Measurements from ENCODE around the gene SPACA1. TPM values are rescaled to one million over a fixed set of nuclear protein-coding genes. Genes with fewer than 3 reads are reported as not detected.

The SPACA1 gene
- total and polyA plus RNA-seq, 9 of the 15 experiments (the other 6 are each of a cell fraction or from before 2014, with no cell fraction given), result not detected

GRCh38 chr6:88006557-88006956 is 41.1 kb upstream of the SPACA1 start (continued):
- no peak for TF ChIP-seq ELF2 (CRISPR knock-in tag; IDR thresholded peaks at IDR 0.05)
- TF ChIP-seq NFATC3 (IDR thresholded peaks at IDR 0.05), result no peak
- no peak for TF ChIP-seq NCOA2 (IDR thresholded peaks at IDR 0.05; ENCODE audit: partially characterized antibody in 2 of 2)
- TF ChIP-seq RNF219 (CRISPR knock-in tag; IDR thresholded peaks at IDR 0.05), result no peak
- no peak for TF ChIP-seq PTTG1 (tag; IDR thresholded peaks at IDR 0.05; ENCODE audit: low read depth)
- TF ChIP-seq FOXJ3 (CRISPR knock-in tag; IDR thresholded peaks at IDR 0.05), result no peak
- peak; percentile 38; the same call in 1 of the 2 replicates for TF ChIP-seq PKNOX1 (IDR thresholded peaks at IDR 0.05)
- TF ChIP-seq ARNT (IDR thresholded peaks at IDR 0.05), result no peak

- no peak for DNase-seq (ENCODE audit: extremely low read depth in 1 of 4, low spot score in 3 of 4)
- H3K79me2 ChIP-seq (ENCODE audit: control insufficient read depth, insufficient read depth, low read length), result no peaks in the 10 kb centered on the region
- H3K9ac ChIP-seq (ENCODE audit: insufficient read depth in 1 of 2, low read depth in 2 of 2, low read length in 2 of 2), result no peak overlapping the region
- CTCF ChIA-PET (ENCODE audit: low intra/inter-chr PET ratio), result interaction anchor here (1.0 kb wide), 1 partner anchor 445 kb away, joined by 3 read pairs; no protein-coding TSS in a partner anchor
- TF ChIP-seq ZKSCAN1 (IDR thresholded peaks at IDR 0.05; ENCODE audit: low read depth, low read length) (no peak), EZH2 (IDR thresholded peaks at IDR 0.05; ENCODE audit: borderline replicate concordance, low read depth, low read length) (no peak), RBBP5 (IDR thresholded peaks at IDR 0.05; ENCODE audit: borderline replicate concordance, insufficient read depth, low read length, poor library complexity, severe bottlenecking) (no peak), MIER1 (IDR thresholded peaks at IDR 0.05; ENCODE audit: low read depth) (no peak), ZNF79 (CRISPR knock-in tag; IDR thresholded peaks at IDR 0.05; ENCODE audit: low read depth) (no peak), MEF2D (tag; conservative IDR thresholded peaks at IDR 0.05; ENCODE audit: low read depth) (no peak), ZNF324 (CRISPR knock-in tag; IDR thresholded peaks at IDR 0.05) (no peak), RNF2 (IDR thresholded peaks at IDR 0.05) (no peak), ARID1B (IDR thresholded peaks at IDR 0.05) (no peak), ZNF75A (CRISPR knock-in tag; IDR thresholded peaks at IDR 0.05) (no peak)
- H3K27me3 ChIP-seq (ENCODE audit: control insufficient read depth in 2 of 2, insufficient read depth in 2 of 2, low read length in 2 of 2), result peaks cover 0 to 2% of the 10 kb centered on the region in 2 experiments; a peak in 1 of 5 replicates
- intact Hi-C loops (cut with micrococcal nuclease) (no loop called here), in situ Hi-C loops (cut with MboI) (no loop called here)
- no peaks in the 10 kb centered on the region for H3K9me1 ChIP-seq (ENCODE audit: control insufficient read depth, insufficient read depth, low read length)
- H3K4me2 ChIP-seq (ENCODE audit: insufficient read depth, low read length), result no peak overlapping the region
- no peaks in the 10 kb centered on the region for H3K4me1 ChIP-seq (replicated peaks in 1 of 2; ENCODE audit: control insufficient read depth in 2 of 2, insufficient read depth in 2 of 2, low read length in 2 of 2)
- no peak overlapping the region for H2AFZ ChIP-seq (ENCODE audit: low read depth, low read length)
- POLR2A ChIA-PET, result no interaction called here
- no peaks in the 10 kb centered on the region for H4K20me1 ChIP-seq (replicated peaks; ENCODE audit: control insufficient read depth, insufficient read depth, low read length)
- ATAC-seq, result no peak
- H3K36me3 ChIP-seq (ENCODE audit: control insufficient read depth, insufficient read depth, low read length), result no peaks in the 10 kb centered on the region
- H3K27ac ChIP-seq (ENCODE audit: extremely low read depth, low read depth, low read length), result no peak overlapping the region
- BruUV-seq (replicated peaks), result no TSS peak
- H3K4me3 ChIP-seq, result no peak overlapping the region
- no peak for FAIRE-seq
- 0% methylated on average over 4 of the region's 4 CpGs for WGBS (ENCODE audit: insufficient coverage, low coverage, missing lambda C conversion rate)
- no peaks in the 10 kb centered on the region for H3K9me3 ChIP-seq (replicated peaks; ENCODE audit: control insufficient read depth, insufficient read depth, low read depth, low read length)
Observed at GRCh38 chr6:88008411-88008810, 39.2 kb upstream of the SPACA1 start.

Measured in K562 (cell line).